Smooth muscle cell (in vitro differentiated cells): ENCODE results near the gene RASGRP3. TPM values are rescaled to one million over a fixed set of nuclear protein-coding genes. Genes with fewer than 3 reads are reported as not detected.

Experiments
- DNase-seq: peaks from one replicate; lab custom pipeline; 2025; ENCODE audit not compliant: unreplicated experiment; lab: John Stamatoyannopoulos, UW
- H2AFZ ChIP-seq: fragments of 200-600 bp; sonication (generic); 2 replicates; pipeline ENCODE4 v1.6.0; 2016; ENCODE audit warnings: antibody characterized with exemption, low read depth, mild to moderate bottlenecking
- H3F3A ChIP-seq: fragments of 200-600 bp; sonication (generic); 2 replicates; pipeline ENCODE4 v1.6.0; 2017; ENCODE audit warnings: antibody characterized with exemption, low read depth
- H3K27ac ChIP-seq: fragments of 200-600 bp; sonication (generic); 2 replicates; pipeline ENCODE4 v1.5.1; 2016; ENCODE audit warnings: low read depth, mild to moderate bottlenecking
- H3K27me3 ChIP-seq: fragments of 200-600 bp; sonication (generic); 2 replicates; pipeline ENCODE4 v1.6.1; 2016; ENCODE audit warnings: low read depth, mild to moderate bottlenecking
- H3K36me3 ChIP-seq: fragments of 200-600 bp; sonication (generic); 2 replicates; pipeline ENCODE4 v1.5.1; 2016; ENCODE audit warnings: low read depth
- H3K4me1 ChIP-seq: fragments of 200-600 bp; sonication (generic); 2 replicates; pipeline ENCODE4 v1.5.1; 2016; ENCODE audit warnings: low read depth
- H3K4me2 ChIP-seq: fragments of 200-600 bp; sonication (generic); 2 replicates; pipeline ENCODE4 v1.6.0; 2016; ENCODE audit warnings: mild to moderate bottlenecking
- H3K4me3 ChIP-seq: fragments of 200-600 bp; sonication (generic); 2 replicates; pipeline ENCODE4 v1.5.1; 2016; ENCODE audit warnings: mild to moderate bottlenecking
- H3K79me2 ChIP-seq: fragments of 200-600 bp; sonication (generic); 2 replicates; pipeline ENCODE4 v1.6.0; 2016; ENCODE audit warnings: low read depth, mild to moderate bottlenecking
- H3K9ac ChIP-seq: fragments of 200-600 bp; sonication (generic); 2 replicates; pipeline ENCODE4 v1.6.0; 2016; ENCODE audit warnings: low read depth
- H3K9me3 ChIP-seq: fragments of 200-600 bp; sonication (generic); replicated peaks from 2 replicates; pipeline ENCODE4 v1.5.1; 2016; ENCODE audit warnings: low read depth
- H4K20me1 ChIP-seq: fragments of 200-600 bp; sonication (generic); 2 replicates; pipeline ENCODE4 v1.6.0; 2016; ENCODE audit warnings: low read depth
- CTCF ChIP-seq: fragments of 200-600 bp; sonication (generic); IDR thresholded peaks from 2 replicates; pipeline ENCODE4 v1.5.1; 2017; ENCODE audit warnings: borderline replicate concordance, mild to moderate bottlenecking, antibody characterized with exemption; ENCODE audit not compliant: insufficient read depth, poor library complexity, severe bottlenecking
- WGBS: methylation state at CpG from one replicate; pipeline ENCODE4 v1.1.7; 2016; ENCODE audit warnings: low lambda C conversion rate; 5-methylcytosine and 5-hydroxymethylcytosine counted together
- polyA plus RNA-seq: library from polyadenylated mRNA; unstranded; fragments of >200 nt; fragmentation: Nextera tagmentation; extraction: Ambion mirVana; gene quantifications from 2 replicates; pipeline ENCODE4 v1.2.1, GENCODE V29; 2016
- total RNA-seq: library from RNA; depleted of rRNA; stranded (reverse); fragments of >200 nt; gene quantifications from 2 replicates; pipeline ENCODE4 v1.2.3, GENCODE V29; 2014

Gene RASGRP3
- total and polyA plus RNA-seq, 2 experiments from 2014 or later = 0.10 to 0.31 TPM

- Histone ChIP-seq H3K4me3 (no peak overlapping the region), H2AFZ (no peak overlapping the region), H3F3A (no peaks in the 10 kb centered on the region), H3K36me3 (no peaks in the 10 kb centered on the region), H3K4me2 (no peak overlapping the region), H3K27ac (no peak overlapping the region), H3K79me2 (no peaks in the 10 kb centered on the region), H4K20me1 (no peaks in the 10 kb centered on the region), H3K9me3 (no peaks in the 10 kb centered on the region), H3K27me3 (no peaks in the 10 kb centered on the region), H3K9ac (no peak overlapping the region), H3K4me1 (no peaks in the 10 kb centered on the region)
- TF ChIP-seq CTCF = no peak
- WGBS = 96% methylated on average over 3 of the region's 3 CpGs
- DNase-seq = no peak
Observed at GRCh38 chr2:33550206-33550605, 73.8 kb downstream of the RASGRP3 start.

- Histone ChIP-seq H3K27ac (no peak overlapping the region), H3K79me2 (no peaks in the 10 kb centered on the region), H3F3A (no peaks in the 10 kb centered on the region), H3K9ac (no peak overlapping the region), H2AFZ (no peak overlapping the region), H3K9me3 (no peaks in the 10 kb centered on the region), H3K36me3 (no peaks in the 10 kb centered on the region), H3K4me3 (no peak overlapping the region), H3K4me2 (no peak overlapping the region), H3K4me1 (no peaks in the 10 kb centered on the region), H4K20me1 (no peaks in the 10 kb centered on the region), H3K27me3 (no peaks in the 10 kb centered on the region)
- WGBS = 43% methylated on average over 1 of the region's 1 CpG
- no peak for DNase-seq
- no peak for TF ChIP-seq CTCF
Observed at GRCh38 chr2:33552758-33553461, 76.5 kb downstream of the RASGRP3 start.

- Histone ChIP-seq H3K4me2 (peak overlapping the region; percentile 20), H3K4me1 (no peaks in the 10 kb centered on the region), H3K4me3 (no peak overlapping the region), H3K9me3 (no peaks in the 10 kb centered on the region), H2AFZ (no peak overlapping the region), H3K27me3 (no peaks in the 10 kb centered on the region), H3K36me3 (no peaks in the 10 kb centered on the region), H3K27ac (no peak overlapping the region), H3K9ac (no peak overlapping the region), H3K79me2 (no peaks in the 10 kb centered on the region), H3F3A (no peaks in the 10 kb centered on the region), H4K20me1 (no peaks in the 10 kb centered on the region)
- WGBS = 64% methylated on average over 3 of the region's 3 CpGs
- no peak for DNase-seq
- TF ChIP-seq CTCF = no peak
Observed at GRCh38 chr2:33555681-33556080, 79.2 kb downstream of the RASGRP3 start.

- Histone ChIP-seq H4K20me1 (no peaks in the 10 kb centered on the region), H2AFZ (no peak overlapping the region), H3K79me2 (no peaks in the 10 kb centered on the region), H3K4me1 (no peaks in the 10 kb centered on the region), H3F3A (no peaks in the 10 kb centered on the region), H3K27me3 (no peaks in the 10 kb centered on the region), H3K27ac (no peak overlapping the region), H3K36me3 (no peaks in the 10 kb centered on the region), H3K9me3 (no peaks in the 10 kb centered on the region), H3K4me2 (no peak overlapping the region), H3K9ac (no peak overlapping the region), H3K4me3 (no peak overlapping the region)
- 95% methylated on average over 3 of the region's 3 CpGs for WGBS
- TF ChIP-seq CTCF = no peak
- no peak for DNase-seq
Observed at GRCh38 chr2:33559328-33559727, 82.9 kb downstream of the RASGRP3 start.
